ENCODE measurements around the gene P4HB. TPM values are rescaled to one million over a fixed set of nuclear protein-coding genes. Genes with fewer than 3 reads are reported as not detected.
A peak's percentile ranks its signal among the peaks of the same experiment; 100 is the strongest.

P4HB gene
- total RNA-seq, 1 donor from 2014 or later = 611 TPM

- DNase-seq (ENCODE audit: low spot score) = peak; percentile 26
Measured at GRCh38 chr17:81832608-81833159, 27.7 kb downstream of the P4HB start.

- DNase-seq (ENCODE audit: low spot score) = no peak
Measured at GRCh38 chr17:81831957-81832607, 28.3 kb downstream of the P4HB start.

DNA sequence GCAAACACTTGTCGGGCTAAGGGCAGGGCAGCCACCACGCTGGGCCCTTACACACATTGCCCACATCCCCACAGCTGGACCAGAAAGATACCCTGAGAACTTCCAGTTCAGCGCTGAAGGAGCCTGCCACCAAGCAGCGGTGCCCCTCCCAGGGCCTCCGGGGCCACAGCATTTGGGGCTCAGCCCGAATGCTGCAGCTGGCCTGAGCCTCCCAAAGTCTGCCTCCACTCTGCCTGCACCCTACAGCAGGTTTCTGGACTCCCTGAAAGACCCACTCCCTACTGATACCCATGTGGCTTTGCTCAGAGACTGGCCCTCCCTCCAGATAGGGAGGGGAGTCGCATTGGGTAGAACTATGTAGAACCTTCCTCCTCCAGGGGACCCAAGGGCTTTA, 28.8 kb downstream of the P4HB start:
- no peak for DNase-seq (ENCODE audit: low spot score)

DNA sequence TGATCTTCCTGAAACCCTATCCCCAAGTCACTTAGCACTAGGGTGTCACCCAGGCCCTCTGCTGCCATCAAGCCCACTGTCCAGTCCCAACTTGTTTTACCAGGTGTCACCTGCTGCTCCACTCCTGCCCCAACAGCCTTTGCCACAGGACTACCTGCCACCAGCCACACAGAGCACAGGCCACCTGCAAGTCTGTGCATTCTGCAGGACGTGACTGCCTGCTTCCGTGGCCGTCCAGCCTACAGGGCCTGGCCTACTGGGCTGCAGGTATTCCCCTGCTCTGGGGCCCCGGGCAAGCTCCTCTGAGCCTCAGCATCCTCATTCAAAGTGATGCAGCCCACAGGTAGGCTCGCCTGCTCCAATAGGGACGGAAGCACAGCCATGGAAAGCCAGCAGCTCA, 30.5 kb downstream of the P4HB start:
- no peak for DNase-seq (ENCODE audit: low spot score)

DNA sequence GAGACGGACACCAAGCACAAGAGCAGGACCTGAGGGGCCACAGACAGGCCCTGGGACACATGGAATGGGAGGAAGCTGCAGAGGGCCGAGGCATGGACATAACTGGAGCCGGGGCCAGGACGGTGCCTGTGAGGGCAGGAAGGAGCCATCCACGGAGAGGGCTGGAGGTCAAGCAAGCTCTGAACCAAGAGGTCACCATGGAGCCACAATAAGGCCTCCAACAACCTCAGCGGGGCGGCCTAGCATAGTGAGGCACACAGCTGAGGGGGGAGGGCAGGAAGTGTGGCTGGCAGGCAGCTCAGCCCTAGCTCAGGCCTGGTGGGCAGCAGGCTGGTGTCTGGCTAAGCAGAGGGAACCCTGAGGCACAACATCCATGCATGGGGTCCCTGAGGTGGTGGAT, 31.7 kb downstream of the P4HB start:
- no peak for DNase-seq (ENCODE audit: low spot score)

DNA sequence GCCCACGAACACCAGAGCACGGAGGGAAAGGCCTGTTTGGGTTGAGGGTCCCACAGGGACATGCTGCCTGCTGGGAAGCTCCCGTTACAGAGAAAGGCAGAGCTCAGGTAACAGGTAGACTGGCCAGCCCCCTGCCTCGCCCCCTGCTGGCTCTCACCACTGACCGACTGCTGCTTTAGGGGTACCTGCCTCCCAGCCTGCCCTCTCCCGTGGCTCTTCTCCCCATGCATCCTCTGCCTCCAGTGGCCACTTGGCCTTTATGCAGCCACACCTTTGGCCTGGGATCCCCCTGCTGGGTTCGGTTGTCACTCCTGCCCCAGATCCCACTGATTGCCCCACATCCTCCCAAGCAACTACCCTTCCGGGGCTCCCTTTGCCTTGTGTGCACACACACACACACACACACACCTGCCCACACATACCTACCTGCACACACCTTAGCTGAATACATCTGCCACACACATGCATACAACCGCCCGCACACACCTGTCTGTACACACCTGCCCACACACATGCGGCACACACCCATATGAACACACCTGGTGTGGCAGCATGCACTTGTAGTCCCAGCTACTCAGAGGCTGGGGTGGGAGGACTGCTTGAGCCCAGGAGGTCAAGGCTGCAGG, 34.4 kb downstream of the P4HB start:
- DNase-seq (ENCODE audit: low spot score) = no peak

- DNase-seq (ENCODE audit: low spot score) = no peak
Measured at GRCh38 chr17:81824595-81824994, 35.7 kb downstream of the P4HB start.

GRCh38 chr17:81823820-81824550, 36.4 kb downstream of the P4HB start:
- DNase-seq (ENCODE audit: low spot score) = no peak

- no peak for DNase-seq (ENCODE audit: low spot score)
Measured at GRCh38 chr17:81822996-81823819, 37.1 kb downstream of the P4HB start.

DNA sequence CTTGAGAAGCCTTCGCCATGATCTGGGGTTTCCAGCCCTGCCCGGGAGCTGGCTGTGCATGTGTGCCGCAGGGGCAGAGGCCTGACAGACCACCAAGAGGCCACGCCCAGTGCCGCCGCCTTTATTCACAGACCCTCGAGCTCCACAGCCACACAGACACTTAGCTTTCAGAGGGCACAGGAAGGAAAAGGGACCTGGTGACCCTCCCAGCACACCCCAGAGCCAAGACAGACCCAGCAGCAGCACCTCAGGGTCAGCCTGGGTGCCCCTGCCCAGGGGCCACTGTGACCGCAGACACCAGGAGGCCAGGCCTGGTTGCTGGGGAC, 38.1 kb downstream of the P4HB start:
- no peak for DNase-seq (ENCODE audit: low spot score)

DNA sequence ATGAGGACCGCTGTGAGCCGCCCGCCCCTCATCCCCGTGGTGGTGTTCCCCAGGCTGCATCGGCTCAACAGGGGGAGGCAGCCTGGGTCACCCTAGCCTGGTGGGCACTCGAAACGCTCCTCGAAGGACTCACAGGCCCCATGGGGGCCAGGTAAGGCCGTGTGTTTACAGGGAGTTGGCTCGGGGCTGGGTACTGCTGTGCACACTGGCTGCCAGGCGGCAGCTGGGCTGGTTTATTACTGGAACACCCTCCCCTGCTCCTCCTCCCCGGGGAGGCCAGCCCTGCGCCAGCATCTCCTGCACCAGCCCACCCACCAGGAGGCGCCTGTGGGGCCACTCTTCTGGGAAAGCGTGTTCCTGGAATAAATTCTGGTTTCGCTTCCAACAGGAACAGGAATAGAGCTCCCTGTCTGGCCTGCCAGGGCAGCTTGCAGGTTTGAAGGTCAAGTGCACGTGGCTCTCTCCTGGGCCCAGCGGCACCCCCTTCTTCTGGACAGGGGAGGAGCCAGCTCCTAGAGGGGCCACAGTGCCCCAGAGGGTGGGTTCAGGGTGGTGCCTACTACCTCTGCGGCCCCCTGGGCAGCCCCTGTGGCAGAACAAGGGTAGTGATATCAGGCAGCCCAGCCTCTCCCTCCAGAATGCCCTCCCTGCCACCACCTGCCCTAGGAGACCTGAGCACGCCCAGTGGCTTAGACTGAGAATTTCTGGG, 38.6 kb downstream of the P4HB start:
- DNase-seq (ENCODE audit: low spot score) = peak; percentile 81

DNA sequence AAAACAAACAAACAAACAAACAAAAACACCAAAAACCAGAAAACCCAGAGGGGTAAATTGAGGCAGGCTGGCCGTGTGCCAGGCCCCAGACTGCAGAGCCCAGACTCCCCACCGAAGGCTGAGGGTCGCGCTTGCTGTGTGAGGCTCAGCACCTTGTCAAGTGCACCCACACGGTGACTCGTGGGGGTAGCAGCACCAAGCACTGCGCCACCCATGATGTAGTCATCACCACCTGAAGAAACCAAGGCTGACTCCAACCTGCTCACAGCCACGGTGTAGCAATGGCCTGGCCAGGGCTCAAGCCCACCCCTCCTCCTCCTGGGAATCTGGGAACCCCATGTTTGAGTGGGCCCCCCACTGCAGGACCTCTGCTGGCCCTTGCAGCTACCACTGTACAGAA, 39.2 kb downstream of the P4HB start:
- no peak for DNase-seq (ENCODE audit: low spot score)

- DNase-seq (ENCODE audit: low spot score) = no peak
Measured at GRCh38 chr17:81819708-81820107, 40.6 kb downstream of the P4HB start.

- no peak for DNase-seq (ENCODE audit: low spot score)
Measured at GRCh38 chr17:81817758-81818147, 42.6 kb downstream of the P4HB start.

DNA sequence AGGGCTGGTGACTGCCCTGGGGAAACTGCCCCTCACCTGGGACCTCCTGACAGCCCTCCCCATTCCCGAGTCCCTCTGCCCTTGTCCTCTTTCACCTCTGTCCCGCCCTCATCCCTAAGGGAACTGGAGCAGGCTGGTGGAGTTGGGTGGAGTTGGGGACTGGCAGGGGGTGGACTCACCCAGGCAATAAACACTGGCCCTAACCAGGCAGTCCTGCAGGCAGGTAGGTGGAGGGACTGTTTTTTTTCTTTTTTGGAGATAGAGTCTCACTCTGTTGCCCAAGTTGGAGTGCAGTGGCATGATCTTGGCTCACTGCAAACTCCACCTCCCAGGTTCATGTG, 44.7 kb downstream of the P4HB start:
- DNase-seq (ENCODE audit: low spot score) = no peak

DNA sequence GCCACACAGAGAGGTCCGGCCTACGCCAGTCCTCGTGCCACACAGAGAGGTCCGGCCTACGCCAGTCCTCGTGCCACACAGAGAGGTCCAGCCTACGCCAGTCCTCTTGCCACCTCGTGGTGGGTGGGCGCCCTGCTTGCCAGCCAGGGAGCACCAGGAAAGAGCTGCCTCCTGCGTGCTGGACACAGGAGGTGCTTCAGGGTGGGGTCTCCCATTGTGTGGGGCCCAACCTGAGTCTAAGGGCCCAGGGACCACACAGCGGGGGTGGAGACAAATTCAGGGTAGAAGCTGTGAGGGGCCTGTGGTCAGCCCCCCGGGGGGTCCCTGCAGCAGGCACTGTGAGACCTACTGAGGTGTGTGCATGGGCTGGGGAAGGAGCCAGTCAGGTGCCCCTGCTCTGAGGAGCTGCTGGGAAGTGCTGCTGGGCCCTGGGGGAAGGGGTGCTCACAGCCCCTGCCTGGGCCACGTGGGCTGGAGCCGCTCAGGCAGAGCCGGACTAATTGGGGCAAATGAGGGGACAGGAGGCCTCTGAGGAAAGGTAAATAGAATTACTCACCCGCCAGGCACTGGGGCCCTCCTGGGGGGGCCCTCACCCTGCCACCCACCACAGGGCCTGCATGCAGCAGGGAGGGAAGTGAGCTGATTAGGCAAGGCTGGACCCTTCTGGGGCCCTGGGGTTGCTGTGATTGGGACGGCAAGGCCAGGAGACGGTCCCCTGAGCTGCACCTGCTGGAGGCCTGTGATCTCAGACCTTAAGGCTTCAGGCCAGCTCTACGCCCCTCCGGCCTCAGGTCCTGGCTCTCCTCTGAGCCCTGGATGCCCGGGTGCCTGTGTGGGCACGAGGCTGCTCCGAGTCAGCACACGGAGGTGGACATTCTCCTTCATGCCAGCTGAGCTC, 45.3 kb downstream of the P4HB start:
- DNase-seq (ENCODE audit: low spot score) = no peak

DNA sequence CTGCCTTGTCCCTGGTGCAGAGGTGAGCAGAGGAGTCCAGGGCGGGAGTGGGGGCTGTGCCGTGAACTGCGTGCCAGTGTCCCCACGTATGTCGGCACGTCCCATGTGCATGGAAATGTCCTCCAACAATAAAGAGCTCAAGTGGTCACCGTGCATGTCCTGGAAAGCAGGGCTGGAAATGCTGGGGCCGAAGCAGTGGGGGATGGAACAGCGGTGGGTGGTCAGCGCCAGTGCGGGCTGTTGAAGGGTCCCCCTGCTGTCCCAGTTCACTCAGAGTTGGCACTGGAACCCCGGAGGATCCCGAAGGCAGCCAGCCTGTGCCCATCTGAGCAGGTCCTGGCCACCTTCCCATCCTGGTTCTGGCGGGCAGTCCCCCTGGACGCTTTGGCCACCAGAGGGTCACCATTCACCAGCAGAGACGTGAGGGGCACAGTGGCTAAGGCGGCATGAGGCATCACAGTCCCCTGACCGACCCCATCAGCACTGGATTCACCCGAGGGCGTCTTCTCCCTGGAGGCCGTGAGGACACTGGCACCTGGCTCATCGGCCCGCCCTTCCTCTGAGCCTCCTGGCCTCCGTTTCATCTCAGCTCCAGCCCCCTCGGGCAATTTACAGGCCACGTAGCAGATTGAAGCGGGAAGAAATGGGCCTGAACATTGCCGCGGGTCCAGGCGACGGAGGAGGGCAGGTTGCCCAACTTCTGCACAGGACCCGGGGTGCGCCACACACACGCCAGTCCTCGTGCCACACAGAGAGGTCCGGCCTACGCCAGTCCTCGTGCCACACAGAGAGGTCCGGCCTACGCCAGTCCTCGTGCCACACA, 46.3 kb downstream of the P4HB start:
- no peak for DNase-seq (ENCODE audit: low spot score)

DNA sequence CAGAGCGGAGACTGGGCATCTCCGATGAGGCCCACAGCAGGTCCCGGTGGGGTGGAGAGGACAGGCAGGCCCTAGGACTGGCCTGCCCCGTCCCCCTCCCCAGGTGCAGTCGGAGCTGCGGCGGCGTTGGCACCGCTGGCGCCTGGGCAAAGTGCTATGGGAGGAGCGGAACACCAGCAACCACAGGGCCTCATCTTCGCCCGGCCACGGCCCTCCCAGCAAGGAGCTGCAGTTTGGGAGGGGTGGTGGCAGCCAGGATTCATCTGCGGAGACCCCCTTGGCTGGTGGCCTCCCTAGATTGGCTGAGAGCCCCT, 47.0 kb downstream of the P4HB start:
- no peak for DNase-seq (ENCODE audit: low spot score)

DNA sequence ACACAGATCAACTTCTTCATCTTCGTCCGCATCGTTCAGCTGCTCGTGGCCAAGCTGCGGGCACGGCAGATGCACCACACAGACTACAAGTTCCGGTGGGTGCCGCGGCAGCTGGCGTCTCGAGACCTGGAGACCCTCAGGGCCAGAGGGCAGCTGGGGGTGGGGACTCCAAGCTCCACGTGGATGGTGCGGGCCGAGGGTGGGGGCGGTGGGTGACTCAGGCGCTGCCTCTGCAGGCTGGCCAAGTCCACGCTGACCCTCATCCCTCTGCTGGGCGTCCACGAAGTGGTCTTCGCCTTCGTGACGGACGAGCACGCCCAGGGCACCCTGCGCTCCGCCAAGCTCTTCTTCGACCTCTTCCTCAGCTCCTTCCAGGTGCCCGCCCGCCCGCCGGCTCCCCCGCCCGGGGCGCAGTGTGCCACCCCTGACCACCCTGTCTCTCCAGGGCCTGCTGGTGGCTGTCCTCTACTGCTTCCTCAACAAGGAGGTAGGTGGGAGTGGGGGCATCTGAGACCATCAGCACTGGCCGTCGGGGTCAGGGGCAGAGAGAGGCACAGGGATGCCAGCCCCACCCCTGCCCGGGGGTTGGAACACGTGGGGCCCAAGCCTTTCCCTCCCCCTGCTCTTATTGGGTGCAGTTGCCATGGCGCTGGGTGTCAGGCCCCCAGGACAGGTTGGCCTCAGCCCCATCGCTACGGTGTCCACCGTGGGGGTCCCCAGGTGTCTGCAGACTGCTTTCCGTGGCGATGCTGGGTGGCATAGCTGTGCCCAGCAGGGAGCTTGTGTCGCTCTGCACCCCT, 47.6 kb downstream of the P4HB start:
- DNase-seq (ENCODE audit: low spot score) = no peak
